HepG2 (cell line): ENCODE measurements around the gene SAP30.

Source experiments
- CCAR2 ChIP-seq: fragments of 200-400 bp; formaldehyde crosslinking; optimal IDR thresholded peaks from 2 replicates; pipeline ENCODE3; 2018; ENCODE audit warnings: low read depth, mild to moderate bottlenecking, low read length, moderate library complexity
- CREB1 ChIP-seq, 2 experiments: fragments of 450-650 bp in 1 of 2; IDR thresholded peaks; 2 replicates each; pipeline ENCODE4 v1.6.1; 2016 to 2017; ENCODE audit warnings: control low read depth in 1 of 2, mild to moderate bottlenecking in 1 of 2, missing compliant biosample characterization in 1 of 2, missing genetic modification characterization in 1 of 2
- GABPA ChIP-seq, 2 experiments: IDR thresholded peaks; 2 replicates each; pipeline ENCODE4 v1.6.1; 2011 to 2016; ENCODE audit warnings: low read depth in 2 of 2, low read length in 1 of 2, missing biosample characterization in 1 of 2, missing genetic modification characterization in 1 of 2
- NCOR1 ChIP-seq: fragments of 200-600 bp; sonication (generic); IDR thresholded peaks from 2 replicates; pipeline ENCODE4 v1.7.0; 2017; ENCODE audit warnings: antibody characterized with exemption, low read length, borderline replicate concordance
- NR2C2 ChIP-seq: sonication (generic); formaldehyde crosslinking; IDR thresholded peaks from 2 replicates; pipeline ENCODE4 v1.4.0; 2020; ENCODE audit warnings: missing genetic modification reagents, mild to moderate bottlenecking, moderate library complexity, borderline replicate concordance
- POGZ ChIP-seq: sonication (generic); formaldehyde crosslinking; IDR thresholded peaks from 2 replicates; pipeline ENCODE4 v1.4.0; 2020; ENCODE audit warnings: mild to moderate bottlenecking, missing genetic modification reagents
- RBAK ChIP-seq: sonication (generic); formaldehyde crosslinking; IDR thresholded peaks from 2 replicates; pipeline ENCODE4 v1.5.1; 2020; ENCODE audit warnings: mild to moderate bottlenecking, missing genetic modification reagents
- STAT5B ChIP-seq: sonication (generic); formaldehyde crosslinking; IDR thresholded peaks from 2 replicates; pipeline ENCODE4 v1.4.0; 2020; ENCODE audit warnings: missing genetic modification reagents
- TAF1 ChIP-seq: sonication (generic); formaldehyde crosslinking; IDR thresholded peaks from 2 replicates; pipeline ENCODE4 v1.4.0; 2020; ENCODE audit warnings: missing genetic modification reagents
- ZNF768 ChIP-seq: sonication (generic); formaldehyde crosslinking; IDR thresholded peaks from 2 replicates; pipeline ENCODE4 v1.4.0; 2020; ENCODE audit warnings: missing genetic modification reagents
- TF ChIP-seq, protein P1 (sequence below), 2 experiments: sonication (generic) in 1 of 2; formaldehyde crosslinking in 1 of 2; IDR thresholded peaks; 2 replicates each; pipeline versions ENCODE4 v1.5.1 to v1.6.1; 2011 to 2020; ENCODE audit warnings: borderline replicate concordance in 1 of 2, low read depth in 1 of 2, low read length in 1 of 2, mild to moderate bottlenecking in 1 of 2, missing genetic modification reagents in 1 of 2, moderate library complexity in 1 of 2
- TF ChIP-seq, protein P2 (sequence below): sonication (generic); formaldehyde crosslinking; IDR thresholded peaks from 2 replicates; pipeline ENCODE4 v1.5.0; 2020; ENCODE audit warnings: mild to moderate bottlenecking, missing genetic modification reagents, moderate library complexity
- TF ChIP-seq, protein P3 (sequence below): sonication (generic); formaldehyde crosslinking; IDR thresholded peaks from 2 replicates; pipeline ENCODE4 v1.4.0; 2020; ENCODE audit warnings: missing genetic modification reagents, borderline replicate concordance

DNA sequence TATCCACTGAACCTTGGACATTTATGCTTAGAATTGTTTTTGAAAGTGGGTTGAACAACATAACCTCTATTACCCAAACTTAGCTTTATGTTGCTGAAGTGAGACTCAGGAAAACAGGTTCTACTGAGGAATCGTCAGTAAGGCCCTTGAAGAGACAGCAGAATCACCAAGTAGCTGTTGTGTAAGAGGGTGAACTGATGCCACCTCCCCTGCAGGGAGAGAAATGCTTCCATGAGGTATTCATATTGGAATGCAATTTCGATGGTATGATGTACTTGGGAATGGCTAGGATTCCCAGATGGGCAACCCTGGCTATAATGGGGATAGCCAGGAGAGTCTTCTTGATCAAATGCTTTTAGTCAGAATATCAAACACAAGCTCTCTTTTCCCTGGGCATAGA, 32.3 kb downstream of the SAP30 start:
- no peak for TF ChIP-seq ZNF768 (CRISPR knock-in tag)
- TF ChIP-seq, protein P1, sequence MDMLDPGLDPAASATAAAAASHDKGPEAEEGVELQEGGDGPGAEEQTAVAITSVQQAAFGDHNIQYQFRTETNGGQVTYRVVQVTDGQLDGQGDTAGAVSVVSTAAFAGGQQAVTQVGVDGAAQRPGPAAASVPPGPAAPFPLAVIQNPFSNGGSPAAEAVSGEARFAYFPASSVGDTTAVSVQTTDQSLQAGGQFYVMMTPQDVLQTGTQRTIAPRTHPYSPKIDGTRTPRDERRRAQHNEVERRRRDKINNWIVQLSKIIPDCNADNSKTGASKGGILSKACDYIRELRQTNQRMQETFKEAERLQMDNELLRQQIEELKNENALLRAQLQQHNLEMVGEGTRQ (IDR thresholded peaks at IDR 0.05; ENCODE audit: low read depth, low read length): no peak
- TF ChIP-seq, protein P1 (CRISPR knock-in tag; IDR thresholded peaks at IDR 0.05; ENCODE audit: borderline replicate concordance): no peak
- no peak for TF ChIP-seq STAT5B (CRISPR knock-in tag)
- TF ChIP-seq TAF1 (CRISPR knock-in tag): no peak
- TF ChIP-seq POGZ (CRISPR knock-in tag): no peak
- no peak for TF ChIP-seq GABPA (IDR thresholded peaks at IDR 0.05; ENCODE audit: low read depth, low read length)
- TF ChIP-seq GABPA (CRISPR knock-in tag; IDR thresholded peaks at IDR 0.05; ENCODE audit: low read depth): no peak
- TF ChIP-seq, protein P2, sequence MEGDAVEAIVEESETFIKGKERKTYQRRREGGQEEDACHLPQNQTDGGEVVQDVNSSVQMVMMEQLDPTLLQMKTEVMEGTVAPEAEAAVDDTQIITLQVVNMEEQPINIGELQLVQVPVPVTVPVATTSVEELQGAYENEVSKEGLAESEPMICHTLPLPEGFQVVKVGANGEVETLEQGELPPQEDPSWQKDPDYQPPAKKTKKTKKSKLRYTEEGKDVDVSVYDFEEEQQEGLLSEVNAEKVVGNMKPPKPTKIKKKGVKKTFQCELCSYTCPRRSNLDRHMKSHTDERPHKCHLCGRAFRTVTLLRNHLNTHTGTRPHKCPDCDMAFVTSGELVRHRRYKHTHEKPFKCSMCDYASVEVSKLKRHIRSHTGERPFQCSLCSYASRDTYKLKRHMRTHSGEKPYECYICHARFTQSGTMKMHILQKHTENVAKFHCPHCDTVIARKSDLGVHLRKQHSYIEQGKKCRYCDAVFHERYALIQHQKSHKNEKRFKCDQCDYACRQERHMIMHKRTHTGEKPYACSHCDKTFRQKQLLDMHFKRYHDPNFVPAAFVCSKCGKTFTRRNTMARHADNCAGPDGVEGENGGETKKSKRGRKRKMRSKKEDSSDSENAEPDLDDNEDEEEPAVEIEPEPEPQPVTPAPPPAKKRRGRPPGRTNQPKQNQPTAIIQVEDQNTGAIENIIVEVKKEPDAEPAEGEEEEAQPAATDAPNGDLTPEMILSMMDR (CRISPR knock-in tag): no peak
- TF ChIP-seq NR2C2 (CRISPR knock-in tag): no peak
- TF ChIP-seq RBAK: no peak
- TF ChIP-seq, protein P3, sequence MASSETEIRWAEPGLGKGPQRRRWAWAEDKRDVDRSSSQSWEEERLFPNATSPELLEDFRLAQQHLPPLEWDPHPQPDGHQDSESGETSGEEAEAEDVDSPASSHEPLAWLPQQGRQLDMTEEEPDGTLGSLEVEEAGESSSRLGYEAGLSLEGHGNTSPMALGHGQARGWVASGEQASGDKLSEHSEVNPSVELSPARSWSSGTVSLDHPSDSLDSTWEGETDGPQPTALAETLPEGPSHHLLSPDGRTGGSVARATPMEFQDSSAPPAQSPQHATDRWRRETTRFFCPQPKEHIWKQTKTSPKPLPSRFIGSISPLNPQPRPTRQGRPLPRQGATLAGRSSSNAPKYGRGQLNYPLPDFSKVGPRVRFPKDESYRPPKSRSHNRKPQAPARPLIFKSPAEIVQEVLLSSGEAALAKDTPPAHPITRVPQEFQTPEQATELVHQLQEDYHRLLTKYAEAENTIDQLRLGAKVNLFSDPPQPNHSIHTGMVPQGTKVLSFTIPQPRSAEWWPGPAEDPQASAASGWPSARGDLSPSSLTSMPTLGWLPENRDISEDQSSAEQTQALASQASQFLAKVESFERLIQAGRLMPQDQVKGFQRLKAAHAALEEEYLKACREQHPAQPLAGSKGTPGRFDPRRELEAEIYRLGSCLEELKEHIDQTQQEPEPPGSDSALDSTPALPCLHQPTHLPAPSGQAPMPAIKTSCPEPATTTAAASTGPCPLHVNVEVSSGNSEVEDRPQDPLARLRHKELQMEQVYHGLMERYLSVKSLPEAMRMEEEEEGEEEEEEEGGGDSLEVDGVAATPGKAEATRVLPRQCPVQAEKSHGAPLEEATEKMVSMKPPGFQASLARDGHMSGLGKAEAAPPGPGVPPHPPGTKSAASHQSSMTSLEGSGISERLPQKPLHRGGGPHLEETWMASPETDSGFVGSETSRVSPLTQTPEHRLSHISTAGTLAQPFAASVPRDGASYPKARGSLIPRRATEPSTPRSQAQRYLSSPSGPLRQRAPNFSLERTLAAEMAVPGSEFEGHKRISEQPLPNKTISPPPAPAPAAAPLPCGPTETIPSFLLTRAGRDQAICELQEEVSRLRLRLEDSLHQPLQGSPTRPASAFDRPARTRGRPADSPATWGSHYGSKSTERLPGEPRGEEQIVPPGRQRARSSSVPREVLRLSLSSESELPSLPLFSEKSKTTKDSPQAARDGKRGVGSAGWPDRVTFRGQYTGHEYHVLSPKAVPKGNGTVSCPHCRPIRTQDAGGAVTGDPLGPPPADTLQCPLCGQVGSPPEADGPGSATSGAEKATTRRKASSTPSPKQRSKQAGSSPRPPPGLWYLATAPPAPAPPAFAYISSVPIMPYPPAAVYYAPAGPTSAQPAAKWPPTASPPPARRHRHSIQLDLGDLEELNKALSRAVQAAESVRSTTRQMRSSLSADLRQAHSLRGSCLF (CRISPR knock-in tag): no peak
- TF ChIP-seq CREB1 (IDR thresholded peaks at IDR 0.05): no peak
- no peak for TF ChIP-seq CREB1 (CRISPR knock-in tag; IDR thresholded peaks at IDR 0.05)
- TF ChIP-seq NCOR1: no peak
- no peak for TF ChIP-seq CCAR2
